ENCODE data around the gene ARVCF.

DNA sequence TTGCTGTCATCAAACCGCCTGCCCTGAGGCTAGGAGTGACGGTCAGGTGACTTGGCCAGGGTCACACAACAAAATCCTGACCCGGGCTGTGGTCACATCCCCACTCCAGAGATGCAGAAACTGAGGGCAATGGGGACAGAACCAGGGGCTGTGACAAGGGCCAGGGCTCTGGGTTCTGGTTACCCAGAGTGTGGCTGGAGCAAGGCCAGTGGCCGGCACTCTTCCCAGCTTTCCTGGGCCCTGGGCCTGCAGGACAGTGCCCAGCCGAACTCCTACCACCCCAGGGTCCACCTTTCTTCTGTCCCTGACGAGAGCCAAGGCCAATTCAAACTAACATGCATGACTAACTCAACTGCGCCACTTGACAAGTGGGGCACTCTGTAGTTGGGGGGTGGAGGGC is 35.9 kb downstream of the ARVCF start:
- TF ChIP-seq, protein P1, sequence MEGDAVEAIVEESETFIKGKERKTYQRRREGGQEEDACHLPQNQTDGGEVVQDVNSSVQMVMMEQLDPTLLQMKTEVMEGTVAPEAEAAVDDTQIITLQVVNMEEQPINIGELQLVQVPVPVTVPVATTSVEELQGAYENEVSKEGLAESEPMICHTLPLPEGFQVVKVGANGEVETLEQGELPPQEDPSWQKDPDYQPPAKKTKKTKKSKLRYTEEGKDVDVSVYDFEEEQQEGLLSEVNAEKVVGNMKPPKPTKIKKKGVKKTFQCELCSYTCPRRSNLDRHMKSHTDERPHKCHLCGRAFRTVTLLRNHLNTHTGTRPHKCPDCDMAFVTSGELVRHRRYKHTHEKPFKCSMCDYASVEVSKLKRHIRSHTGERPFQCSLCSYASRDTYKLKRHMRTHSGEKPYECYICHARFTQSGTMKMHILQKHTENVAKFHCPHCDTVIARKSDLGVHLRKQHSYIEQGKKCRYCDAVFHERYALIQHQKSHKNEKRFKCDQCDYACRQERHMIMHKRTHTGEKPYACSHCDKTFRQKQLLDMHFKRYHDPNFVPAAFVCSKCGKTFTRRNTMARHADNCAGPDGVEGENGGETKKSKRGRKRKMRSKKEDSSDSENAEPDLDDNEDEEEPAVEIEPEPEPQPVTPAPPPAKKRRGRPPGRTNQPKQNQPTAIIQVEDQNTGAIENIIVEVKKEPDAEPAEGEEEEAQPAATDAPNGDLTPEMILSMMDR (conservative IDR thresholded peaks at IDR 0.05 in 1 of 2, IDR thresholded peaks at IDR 0.05 in 1 of 2; ENCODE audit: extremely low read depth in 1 of 2, insufficient read depth in 1 of 2, low read depth in 1 of 2, low read length in 2 of 2): no peak
- no peak for TF ChIP-seq EZH2 (IDR thresholded peaks at IDR 0.05; ENCODE audit: borderline replicate concordance, low read length)

All from mammary epithelial cell (primary cell).